ENCODE data around the gene HSDL2. TPM values are rescaled to one million over a fixed set of nuclear protein-coding genes. Genes with fewer than 3 reads are reported as not detected.

HSDL2 gene
- total RNA-seq, 6 experiments from 2014 or later: 65.8 to 96.8 (median 79.8) TPM

GRCh38 chr9:112520069-112520468, 140.2 kb downstream of the HSDL2 start:
- ATAC-seq: no peak
- H3K36me3 ChIP-seq: no peaks in the 10 kb centered on the region
- intact Hi-C loops (cut with DNase I): no loop called here
- TF ChIP-seq, protein P1, sequence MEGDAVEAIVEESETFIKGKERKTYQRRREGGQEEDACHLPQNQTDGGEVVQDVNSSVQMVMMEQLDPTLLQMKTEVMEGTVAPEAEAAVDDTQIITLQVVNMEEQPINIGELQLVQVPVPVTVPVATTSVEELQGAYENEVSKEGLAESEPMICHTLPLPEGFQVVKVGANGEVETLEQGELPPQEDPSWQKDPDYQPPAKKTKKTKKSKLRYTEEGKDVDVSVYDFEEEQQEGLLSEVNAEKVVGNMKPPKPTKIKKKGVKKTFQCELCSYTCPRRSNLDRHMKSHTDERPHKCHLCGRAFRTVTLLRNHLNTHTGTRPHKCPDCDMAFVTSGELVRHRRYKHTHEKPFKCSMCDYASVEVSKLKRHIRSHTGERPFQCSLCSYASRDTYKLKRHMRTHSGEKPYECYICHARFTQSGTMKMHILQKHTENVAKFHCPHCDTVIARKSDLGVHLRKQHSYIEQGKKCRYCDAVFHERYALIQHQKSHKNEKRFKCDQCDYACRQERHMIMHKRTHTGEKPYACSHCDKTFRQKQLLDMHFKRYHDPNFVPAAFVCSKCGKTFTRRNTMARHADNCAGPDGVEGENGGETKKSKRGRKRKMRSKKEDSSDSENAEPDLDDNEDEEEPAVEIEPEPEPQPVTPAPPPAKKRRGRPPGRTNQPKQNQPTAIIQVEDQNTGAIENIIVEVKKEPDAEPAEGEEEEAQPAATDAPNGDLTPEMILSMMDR (IDR thresholded peaks at IDR 0.05): no peak
- no peak for TF ChIP-seq POLR2A (IDR thresholded peaks at IDR 0.05)
- H3K9me3 ChIP-seq: no peaks in the 10 kb centered on the region
- WGBS (ENCODE audit: insufficient coverage, low coverage, low lambda C conversion rate, missing lambda C conversion rate): 93% methylated on average over 1 of the region's 1 CpG
- H3K4me3 ChIP-seq: no peak overlapping the region
- H3K27ac ChIP-seq: no peak overlapping the region
- H3K4me1 ChIP-seq: peaks cover 0 to 5% (median 0%) of the 10 kb centered on the region in 4 donors
- no peaks in the 10 kb centered on the region for H3K27me3 ChIP-seq
- DNase-seq: no peak

DNA sequence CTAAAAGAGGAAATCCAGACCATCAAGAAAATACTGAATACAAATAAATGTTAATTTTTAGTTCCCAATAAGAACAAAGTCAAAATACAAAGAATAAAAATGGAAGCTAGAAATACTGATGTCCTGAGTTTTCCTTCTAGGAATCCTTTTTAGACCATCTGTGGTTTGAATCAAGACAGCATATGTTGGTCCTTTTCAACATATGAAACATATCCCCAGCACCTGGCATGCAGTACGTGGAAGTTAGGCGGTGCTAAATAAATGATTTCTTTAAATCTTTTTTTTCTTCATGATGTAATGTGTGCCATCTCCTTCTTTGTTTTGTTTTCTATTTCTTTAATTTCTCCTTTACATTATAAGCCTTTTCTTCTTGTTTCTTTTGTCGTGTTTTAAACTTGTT, 140.7 kb downstream of the HSDL2 start:
- intact Hi-C loops (cut with DNase I): no loop called here
- Histone ChIP-seq H3K36me3 (no peaks in the 10 kb centered on the region), H3K9me3 (no peaks in the 10 kb centered on the region), H3K4me3 (no peak overlapping the region), H3K27me3 (no peaks in the 10 kb centered on the region), H3K27ac (no peak overlapping the region), H3K4me1 (peaks cover 0 to 5% (median 0%) of the 10 kb centered on the region in 4 donors)
- ATAC-seq (no peak), DNase-seq (no peak)
- 71% methylated on average over 3 of the region's 3 CpGs for WGBS (ENCODE audit: insufficient coverage, low coverage, low lambda C conversion rate, missing lambda C conversion rate)
- TF ChIP-seq, protein P1 (IDR thresholded peaks at IDR 0.05): no peak
- TF ChIP-seq POLR2A (IDR thresholded peaks at IDR 0.05): no peak

Other genes starting within 250 kb of the HSDL2 start
- 1 to 10 TPM; 2.7 to 7.2 (median 3.9) TPM for gene SUSD1, start 204.8 kb upstream of the HSDL2 start, total RNA-seq
- gene PTBP3, start 46.5 kb upstream of the HSDL2 start, total RNA-seq: 10 to 100 TPM; 16.3 to 29.9 (median 19.3) TPM
- 1 to 10 TPM; 5.7 to 8.1 (median 7.0) TPM for gene KIAA1958, start 106.7 kb downstream of the HSDL2 start, total RNA-seq